IMR-90 (cell line): Measurements from ENCODE around the gene SEC16A. TPM values are rescaled to one million over a fixed set of nuclear protein-coding genes. Genes with fewer than 3 reads are reported as not detected.

Source experiments
- ATAC-seq: fragments of 200-7000 bp; cut with Tn5 transposase; 2 replicates; pipeline ENCODE4 v1.9.1; 2020; ENCODE audit warnings: low read depth, mild to moderate bottlenecking, moderate library complexity
- BruUV-seq: library from RNA; stranded (reverse); fragments of 400-500 nt; replicated peaks from 2 replicates; lab custom pipeline; 2021; lab: Mats Ljungman, UMichigan
- CTCF ChIA-PET: fragments of 300-600 bp; formaldehyde crosslinking; extraction: SDS; loops from one replicate; lab custom pipeline; 2021; ENCODE audit warnings: antibody characterized with exemption; lab: Yijun Ruan, JAX
- POLR2A ChIA-PET: fragments of 300-600 bp; sonication (Branson Sonifier 250); formaldehyde crosslinking; loops from one replicate; lab custom pipeline; 2022; ENCODE audit warnings: antibody characterized with exemption; ENCODE audit not compliant: unreplicated experiment; lab: Charles Lee
- DNase-seq: peaks from one replicate; pipeline ENCODE4 v3.0.0; 2013
- H2AFZ ChIP-seq: replicated peaks from 2 replicates; pipeline ENCODE3; 2013; ENCODE audit warnings: low read length, mild to moderate bottlenecking; ENCODE audit not compliant: poor library complexity
- H2AK5ac ChIP-seq: 2 replicates; pipeline ENCODE4 v1.6.1; 2013; ENCODE audit warnings: low read depth, low read length, inconsistent platforms
- H2AK9ac ChIP-seq: replicated peaks from 2 replicates; pipeline ENCODE3; 2013; ENCODE audit warnings: mild to moderate bottlenecking, low read depth, low read length, moderate library complexity; ENCODE audit not compliant: poor library complexity
- H2BK120ac ChIP-seq: 2 replicates; pipeline ENCODE4 v1.6.1; 2013; ENCODE audit warnings: low read depth, low read length, inconsistent platforms
- H2BK15ac ChIP-seq: 3 replicates; pipeline ENCODE4 v1.6.1; 2013; ENCODE audit warnings: low read depth, low read length, inconsistent platforms
- H2BK20ac ChIP-seq: 2 replicates; pipeline ENCODE4 v1.6.1; 2013; ENCODE audit warnings: low read depth, mild to moderate bottlenecking, inconsistent platforms, low read length, moderate library complexity
- H2BK5ac ChIP-seq: 2 replicates; pipeline ENCODE4 v1.6.1; 2013; ENCODE audit warnings: mild to moderate bottlenecking, low read depth, low read length, inconsistent platforms; ENCODE audit not compliant: poor library complexity, severe bottlenecking
- H3K14ac ChIP-seq: replicated peaks from 2 replicates; pipeline ENCODE4 v1.6.1; 2013; ENCODE audit warnings: low read depth, low read length, inconsistent platforms
- H3K18ac ChIP-seq: 2 replicates; pipeline ENCODE4 v1.6.1; 2013; ENCODE audit warnings: low read depth, low read length, control low read depth
- H3K23ac ChIP-seq: 2 replicates; pipeline ENCODE4 v1.6.1; 2013; ENCODE audit warnings: low read depth, low read length, inconsistent platforms
- H3K27ac ChIP-seq: 2 replicates; pipeline ENCODE4 v1.5.1; 2013; ENCODE audit warnings: mild to moderate bottlenecking, control low read depth, low read length; ENCODE audit not compliant: insufficient read depth
- H3K27me3 ChIP-seq: 2 replicates; pipeline ENCODE4 v1.6.1; 2013; ENCODE audit warnings: low read length; ENCODE audit not compliant: control insufficient read depth, insufficient read depth
- H3K36me3 ChIP-seq: 2 replicates; pipeline ENCODE4 v1.6.1; 2013; ENCODE audit warnings: low read length, mixed read lengths; ENCODE audit not compliant: control insufficient read depth, insufficient read depth
- H3K4ac ChIP-seq: 2 replicates; pipeline ENCODE4 v1.6.1; 2013; ENCODE audit warnings: low read depth, low read length, inconsistent platforms
- H3K4me1 ChIP-seq: 2 replicates; pipeline ENCODE4 v1.6.1; 2013; ENCODE audit warnings: low read length, mixed read lengths; ENCODE audit not compliant: control insufficient read depth, insufficient read depth
- H3K4me2 ChIP-seq: 2 replicates; pipeline ENCODE4 v1.6.1; 2013; ENCODE audit warnings: low read depth, mild to moderate bottlenecking, control low read depth, low read length, moderate library complexity
- H3K4me3 ChIP-seq: 2 replicates; pipeline ENCODE4 v1.5.1; 2013; ENCODE audit warnings: low read depth, mild to moderate bottlenecking, control low read depth, low read length, moderate library complexity; ENCODE audit not compliant: insufficient read depth
- H3K56ac ChIP-seq: 2 replicates; pipeline ENCODE4 v1.6.1; 2013; ENCODE audit warnings: low read length, inconsistent platforms; ENCODE audit not compliant: insufficient read depth; ENCODE audit errors: extremely low read depth
- H3K79me1 ChIP-seq, 2 experiments: 2 replicates each; pipeline ENCODE4 v1.6.1; 2013; ENCODE audit warnings: low read length in 2 of 2, inconsistent platforms in 1 of 2, low read depth in 1 of 2
- H3K9ac ChIP-seq: 2 replicates; pipeline ENCODE4 v1.6.1; 2013; ENCODE audit warnings: low read depth, low read length, control low read depth
- H3K9me1 ChIP-seq: 2 replicates; pipeline ENCODE4 v1.6.1; 2013; ENCODE audit warnings: low read length, inconsistent platforms; ENCODE audit not compliant: insufficient read depth
- H3K9me3 ChIP-seq: 2 replicates; pipeline ENCODE4 v1.6.1; 2013; ENCODE audit warnings: low read length; ENCODE audit not compliant: control insufficient read depth, insufficient read depth
- H4K20me1 ChIP-seq: 2 replicates; pipeline ENCODE4 v1.6.1; 2013; ENCODE audit warnings: low read length, inconsistent platforms; ENCODE audit not compliant: insufficient read depth
- H4K5ac ChIP-seq: 2 replicates; pipeline ENCODE4 v1.6.1; 2013; ENCODE audit warnings: mild to moderate bottlenecking, low read depth, low read length, control low read depth
- H4K8ac ChIP-seq, 2 experiments: 2 replicates each; pipeline ENCODE4 v1.6.1; 2013; ENCODE audit warnings: low read depth in 2 of 2, low read length in 2 of 2, control low read depth in 1 of 2, inconsistent platforms in 1 of 2
- H4K91ac ChIP-seq: 2 replicates; pipeline ENCODE4 v1.6.1; 2013; ENCODE audit warnings: low read depth, low read length, inconsistent platforms; ENCODE audit not compliant: insufficient read depth
- BHLHE40 ChIP-seq: fragments of 150-350 bp; IDR thresholded peaks from 2 replicates; pipeline ENCODE4 v1.6.1; 2016; ENCODE audit warnings: mild to moderate bottlenecking, low read depth, low read length
- CEBPB ChIP-seq: IDR thresholded peaks from 2 replicates; pipeline ENCODE4 v1.6.1; 2012; ENCODE audit warnings: low read depth, low read length, improper control_type of control experiment
- CTCF ChIP-seq: conservative IDR thresholded peaks from 2 replicates; pipeline ENCODE4 v1.5.1; 2012; ENCODE audit warnings: mild to moderate bottlenecking, low read depth, low read length, improper control_type of control experiment
- RCOR1 ChIP-seq: IDR thresholded peaks from 2 replicates; pipeline ENCODE4 v1.6.1; 2012; ENCODE audit warnings: mild to moderate bottlenecking, low read length, improper control_type of control experiment; ENCODE audit not compliant: insufficient replicate concordance
- WGBS, 2 experiments: methylation state at CpG; one replicate each; pipeline versions ENCODE4 v1.1.5 to v1.1.7; 2013; ENCODE audit warnings: missing lambda C conversion rate in 2 of 2; ENCODE audit not compliant: insufficient read length in 1 of 2; ENCODE audit errors: extremely low coverage in 2 of 2; 5-methylcytosine and 5-hydroxymethylcytosine counted together
- dilution Hi-C: fragments of 300-500 bp; cut with HindIII; formaldehyde crosslinking; loops from one replicate; pipeline ENCODE4 v1.14.3; 2018; ENCODE audit warnings: low sequenced_read_pairs; ENCODE audit not compliant: unreplicated experiment
- in situ Hi-C: fragments of 300-500 bp; cut with MboI; formaldehyde crosslinking; loops from 3 replicates; pipeline ENCODE4 v1.14.3; 2019; ENCODE audit warnings: low sequenced_read_pairs, inconsistent platforms, mixed read lengths
- intact Hi-C: fragments of 100-400 bp; cut with micrococcal nuclease; formaldehyde crosslinking; loops from 2 replicates; pipeline ENCODE4 v1.10.0; 2022
- polyA plus RNA-seq, 3 experiments: library from polyadenylated mRNA; depleted of rRNA; stranded (reverse); fragments of >200 nt; gene quantifications; 2 replicates each; pipeline ENCODE4 v1.2.3, GENCODE V29; 2012; ENCODE audit warnings: low replicate concordance in 1 of 3
- total RNA-seq: library from RNA; depleted of rRNA; stranded (reverse); fragments of >200 nt; gene quantifications from 2 replicates; pipeline ENCODE4 v1.2.3, GENCODE V29; 2012

The SEC16A gene
- total and polyA plus RNA-seq, 2 of the 4 experiments (the other 2 are of a cell fraction), result 12.2 to 48.1 TPM

- CTCF ChIA-PET, result no interaction called here
- BruUV-seq, result no TSS peak
- dilution Hi-C loops, result no loop called here
These were observed 49.7 kb downstream of the SEC16A start for GRCh38 chr9:136433043-136433715.

More at GRCh38 chr9:136433043-136433715, 49.7 kb downstream of the SEC16A start:
- Histone ChIP-seq H2BK120ac (no peak overlapping the region), H2AFZ (no peak overlapping the region), H3K14ac (no peak overlapping the region), H3K18ac (no peak overlapping the region), H3K4me3 (no peak overlapping the region), H3K9ac (no peak overlapping the region), H3K79me1 (peaks cover 6 to 55% of the 10 kb centered on the region in 2 experiments), H3K4me1 (peaks cover 4% of the 10 kb centered on the region; the same call in 1 of the 2 replicates), H4K5ac (no peak overlapping the region), H4K8ac (no peak overlapping the region), H3K9me1 (peaks cover 8% of the 10 kb centered on the region; the same call in 1 of the 2 replicates), H2AK9ac (no peak overlapping the region), H3K4ac (no peak overlapping the region), H3K36me3 (peaks cover 45% of the 10 kb centered on the region), H3K9me3 (no peaks in the 10 kb centered on the region), H3K56ac (no peak overlapping the region), H3K4me2 (no peak overlapping the region), H2AK5ac (no peak overlapping the region), H2BK20ac (no peak overlapping the region), H3K27me3 (no peaks in the 10 kb centered on the region), H3K27ac (no peak overlapping the region), H4K20me1 (peaks cover 51% of the 10 kb centered on the region), H2BK15ac (no peak overlapping the region), H2BK5ac (no peak overlapping the region), H4K91ac (no peak overlapping the region), H3K23ac (no peak overlapping the region)
- ATAC-seq (no peak), DNase-seq (no peak)
- POLR2A ChIA-PET, result no interaction called here
- intact Hi-C loops, result no loop called here
- TF ChIP-seq CTCF (no peak), BHLHE40 (no peak), RCOR1 (no peak), CEBPB (no peak)
- in situ Hi-C loops, result no loop called here
- 87% methylated on average over 20 of the region's 36 CpGs; no CpG with 5 or more reads in 1 of the 2 experiments for WGBS, 2 experiments
